H9 (cell line): Measurements from ENCODE around the gene R3HCC1L. TPM values are rescaled to one million over a fixed set of nuclear protein-coding genes. Genes with fewer than 3 reads are reported as not detected.

Source experiments
- DNase-seq: peaks from one replicate; pipeline ENCODE4 v3.0.0-alpha.2; 2017
- H2AFZ ChIP-seq: one replicate; pipeline ENCODE4 v1.6.1; 2013; ENCODE audit warnings: mild to moderate bottlenecking, low read length, control low read depth, moderate library complexity
- H2AK5ac ChIP-seq: 2 replicates; pipeline ENCODE4 v1.6.1; 2013; ENCODE audit warnings: low read length, control low read depth, mixed read lengths; ENCODE audit not compliant: insufficient read length
- H2BK120ac ChIP-seq: one replicate; pipeline ENCODE4 v1.6.1; 2013; ENCODE audit warnings: low read depth, mild to moderate bottlenecking, low read length, control low read depth, inconsistent platforms; ENCODE audit not compliant: poor library complexity, severe bottlenecking
- H2BK12ac ChIP-seq: 2 replicates; pipeline ENCODE4 v1.6.1; 2013; ENCODE audit warnings: low read length, control low read depth, mixed read lengths, low read depth; ENCODE audit not compliant: insufficient read length
- H2BK15ac ChIP-seq: 2 replicates; pipeline ENCODE4 v1.6.1; 2013; ENCODE audit warnings: low read depth, low read length, control low read depth
- H2BK20ac ChIP-seq: one replicate; pipeline ENCODE4 v1.6.1; 2013; ENCODE audit warnings: low read depth, mild to moderate bottlenecking, low read length, control low read depth, inconsistent platforms; ENCODE audit not compliant: poor library complexity, severe bottlenecking
- H2BK5ac ChIP-seq: 2 replicates; pipeline ENCODE4 v1.6.1; 2013; ENCODE audit warnings: low read length, control low read depth, mixed read lengths; ENCODE audit not compliant: insufficient read length
- H3K14ac ChIP-seq: 2 replicates; pipeline ENCODE4 v1.6.1; 2013; ENCODE audit warnings: low read length, control low read depth; ENCODE audit not compliant: insufficient read depth
- H3K18ac ChIP-seq: 2 replicates; pipeline ENCODE4 v1.6.1; 2013; ENCODE audit warnings: low read depth, mild to moderate bottlenecking, mixed read lengths, low read length, control low read depth; ENCODE audit not compliant: insufficient read length
- H3K23ac ChIP-seq: 2 replicates; pipeline ENCODE4 v1.6.1; 2013; ENCODE audit warnings: low read length, control low read depth, mixed read lengths, low read depth; ENCODE audit not compliant: insufficient read length
- H3K23me2 ChIP-seq: 2 replicates; pipeline ENCODE4 v1.6.1; 2013; ENCODE audit warnings: low read depth, mild to moderate bottlenecking, mixed read lengths, low read length, control low read depth; ENCODE audit not compliant: insufficient read length, poor library complexity, severe bottlenecking
- H3K27ac ChIP-seq: 2 replicates; pipeline ENCODE4 v1.5.1; 2013; ENCODE audit warnings: low read length, control low read depth, mixed read lengths, low read depth; ENCODE audit not compliant: insufficient read length
- H3K27me3 ChIP-seq: 2 replicates; pipeline ENCODE4 v1.6.1; 2013; ENCODE audit warnings: low read length, control low read depth, inconsistent platforms; ENCODE audit not compliant: insufficient read depth
- H3K4ac ChIP-seq: 2 replicates; pipeline ENCODE4 v1.6.1; 2013; ENCODE audit warnings: low read depth, mild to moderate bottlenecking, control low read depth, inconsistent platforms, low read length, moderate library complexity
- H3K4me1 ChIP-seq: 2 replicates; pipeline ENCODE4 v1.6.1; 2013; ENCODE audit warnings: low read length, control low read depth, inconsistent platforms; ENCODE audit not compliant: insufficient read depth
- H3K4me2 ChIP-seq: 2 replicates; pipeline ENCODE4 v1.6.1; 2013; ENCODE audit warnings: low read length, control low read depth, mixed read lengths; ENCODE audit not compliant: insufficient read length, insufficient read depth
- H3K56ac ChIP-seq: 2 replicates; pipeline ENCODE4 v1.6.1; 2013; ENCODE audit warnings: low read depth, mild to moderate bottlenecking, mixed read lengths, low read length, control low read depth; ENCODE audit not compliant: insufficient read length
- H3K79me1 ChIP-seq: 2 replicates; pipeline ENCODE4 v1.6.1; 2013; ENCODE audit warnings: low read depth, mild to moderate bottlenecking, moderate library complexity, low read length, control low read depth, inconsistent platforms; ENCODE audit not compliant: insufficient read depth, poor library complexity, severe bottlenecking
- H3K79me2 ChIP-seq: 2 replicates; pipeline ENCODE4 v1.6.1; 2013; ENCODE audit warnings: low read length, control low read depth, inconsistent platforms; ENCODE audit not compliant: insufficient read depth
- H3K9ac ChIP-seq: 2 replicates; pipeline ENCODE4 v1.6.1; 2013; ENCODE audit warnings: low read length, control low read depth, mixed read lengths; ENCODE audit not compliant: insufficient read length; ENCODE audit errors: extremely low read depth
- H3K9me3 ChIP-seq: one replicate; pipeline ENCODE4 v1.6.1; 2013; ENCODE audit warnings: low read depth, low read length, inconsistent platforms; ENCODE audit not compliant: control insufficient read depth
- H3T11ph ChIP-seq: one replicate; pipeline ENCODE4 v1.6.1; 2013; ENCODE audit warnings: mild to moderate bottlenecking, low read length, control low read depth, inconsistent platforms
- H4K20me1 ChIP-seq: one replicate; pipeline ENCODE4 v1.6.1; 2013; ENCODE audit not compliant: control insufficient read depth, insufficient read length, insufficient read depth
- H4K5ac ChIP-seq: 2 replicates; pipeline ENCODE4 v1.6.1; 2013; ENCODE audit warnings: low read depth, mild to moderate bottlenecking, mixed read lengths, low read length, control low read depth; ENCODE audit not compliant: insufficient read length
- H4K8ac ChIP-seq: replicated peaks from 2 replicates; pipeline ENCODE4 v1.6.1; 2013; ENCODE audit warnings: low read length, control low read depth, mixed read lengths, low read depth; ENCODE audit not compliant: insufficient read length
- H4K91ac ChIP-seq: 2 replicates; pipeline ENCODE4 v1.6.1; 2013; ENCODE audit warnings: low read depth, mild to moderate bottlenecking, moderate library complexity, mixed read lengths, low read length, control low read depth; ENCODE audit not compliant: insufficient read length
- H3K27ac Mint-ChIP-seq, 3 experiments: 2 replicates in 2 of 3; 3 replicates in 1 of 3; pipeline ENCODE4 v1.8.0; 2020 to 2021; ENCODE audit warnings: mixed read lengths in 3 of 3, mild to moderate bottlenecking in 1 of 3, moderate library complexity in 1 of 3
- H3K27me3 Mint-ChIP-seq: 2 replicates; pipeline ENCODE4 v1.8.0; 2021; ENCODE audit warnings: low read depth, mild to moderate bottlenecking, moderate library complexity, mixed read lengths
- H3K36me3 Mint-ChIP-seq, 3 experiments: 2 replicates in 2 of 3; 3 replicates in 1 of 3; pipeline ENCODE4 v1.8.0; 2020 to 2021; ENCODE audit warnings: low read depth in 3 of 3, mixed read lengths in 3 of 3; ENCODE audit not compliant: insufficient read depth in 1 of 3
- H3K4me1 Mint-ChIP-seq, 2 experiments: 2 replicates each; pipeline ENCODE4 v1.8.0; 2020; ENCODE audit warnings: mixed read lengths in 2 of 2
- H3K4me3 Mint-ChIP-seq, 2 experiments: 2 replicates in 1 of 2; 3 replicates in 1 of 2; pipeline ENCODE4 v1.8.0; 2020 to 2021; ENCODE audit warnings: mild to moderate bottlenecking in 2 of 2, mixed read lengths in 2 of 2, moderate library complexity in 1 of 2
- H3K9me3 Mint-ChIP-seq, 2 experiments: 2 replicates in 1 of 2; 3 replicates in 1 of 2; pipeline ENCODE4 v1.8.0; 2020; ENCODE audit warnings: mild to moderate bottlenecking in 2 of 2, mixed read lengths in 2 of 2, moderate library complexity in 1 of 2
- WGBS: extraction: QIAGEN DNeasy Blood & Tissue Kit; methylation state at CpG from one replicate; pipeline ENCODE4 v1.1.7; 2013; ENCODE audit warnings: missing lambda C conversion rate, low lambda C conversion rate, mixed read lengths; ENCODE audit not compliant: insufficient read length; ENCODE audit errors: extremely low coverage; 5-methylcytosine and 5-hydroxymethylcytosine counted together
- total RNA-seq: library from RNA; stranded (reverse); gene quantifications from 2 replicates; pipeline ENCODE4 v1.2.1, GENCODE V29; 2021
- TF ChIP-seq, protein P1 (sequence below): fragments of 200-600 bp; sonication (generic); conservative IDR thresholded peaks from 3 replicates; pipeline ENCODE4 v1.8.0; 2021; ENCODE audit warnings: antibody characterized with exemption, mild to moderate bottlenecking

R3HCC1L gene
- total RNA-seq, 1 experiment from 2014 or later = 18.5 TPM

DNA sequence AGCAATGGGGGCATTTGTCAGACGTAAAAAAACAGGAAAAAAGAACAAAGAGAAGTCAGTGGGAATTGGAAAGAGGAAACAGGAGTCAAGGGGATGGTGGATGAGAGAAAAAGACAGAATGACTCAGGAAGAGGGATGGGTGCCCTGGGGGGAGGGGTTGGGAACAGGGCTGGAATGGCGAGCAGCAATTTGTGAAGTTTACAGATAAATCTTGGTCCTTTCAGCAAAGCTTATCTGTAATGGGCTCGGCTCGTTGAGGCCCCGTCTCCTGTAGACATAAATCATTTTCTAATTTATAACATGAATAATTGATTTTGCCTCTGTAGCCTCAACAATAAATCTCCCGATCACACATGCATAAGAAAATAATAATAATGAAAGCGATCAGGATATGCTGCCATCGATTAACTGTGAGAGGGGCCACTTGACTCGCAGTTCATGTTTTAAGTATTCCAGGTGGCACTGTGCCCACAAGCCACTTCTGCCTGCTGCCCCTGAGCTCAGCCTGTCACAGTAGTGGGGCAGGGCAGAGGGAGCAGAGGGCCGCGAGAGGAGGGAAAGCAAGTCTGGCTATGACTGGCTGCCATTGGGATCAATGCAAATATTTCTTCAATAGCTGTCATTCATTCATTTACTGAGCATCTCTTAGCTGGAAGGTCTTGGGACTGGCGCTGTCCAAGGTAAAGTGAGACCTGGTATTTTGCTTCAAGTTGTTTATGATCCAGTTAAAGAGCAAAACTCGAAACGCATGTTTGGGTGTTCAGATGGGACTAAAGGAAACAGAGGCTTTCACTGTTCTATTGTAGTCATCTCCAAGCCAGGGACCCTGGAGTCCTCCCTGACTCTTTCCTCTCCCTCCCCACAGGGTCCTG lies 47.4 kb upstream of the R3HCC1L start:
- Histone ChIP-seq H3K79me1 (no peaks in the 10 kb centered on the region), H3K4me2 (no peak overlapping the region), H2BK20ac (no peak overlapping the region), H3K27ac (no peak overlapping the region), H3K14ac (no peak overlapping the region), H2AFZ (no peak overlapping the region), H3K79me2 (no peaks in the 10 kb centered on the region), H3K18ac (no peak overlapping the region), H2BK15ac (no peak overlapping the region), H3K4me1 (no peaks in the 10 kb centered on the region), H2BK120ac (no peak overlapping the region), H2AK5ac (no peak overlapping the region), H4K8ac (no peak overlapping the region), H2BK5ac (no peak overlapping the region), H4K91ac (no peak overlapping the region), H3T11ph (no peak overlapping the region), H3K4ac (no peak overlapping the region), H3K56ac (no peak overlapping the region), H3K9me3 (no peaks in the 10 kb centered on the region), H3K23me2 (peaks cover 3% of the 10 kb centered on the region), H3K23ac (no peak overlapping the region), H4K5ac (no peak overlapping the region), H4K20me1 (no peaks in the 10 kb centered on the region), H3K9ac (no peak overlapping the region), H2BK12ac (no peak overlapping the region), H3K27me3 (no peaks in the 10 kb centered on the region)
- Mint-ChIP-seq H3K27me3 (peaks cover 13% of the 10 kb centered on the region), H3K36me3 (no peaks in the 10 kb centered on the region), H3K4me1 (no peaks in the 10 kb centered on the region; a peak in 1 of 4 replicates), H3K4me3 (no peak overlapping the region), H3K27ac (no peak overlapping the region), H3K9me3 (no peaks in the 10 kb centered on the region)
- DNase-seq = no peak
- TF ChIP-seq, protein P1, sequence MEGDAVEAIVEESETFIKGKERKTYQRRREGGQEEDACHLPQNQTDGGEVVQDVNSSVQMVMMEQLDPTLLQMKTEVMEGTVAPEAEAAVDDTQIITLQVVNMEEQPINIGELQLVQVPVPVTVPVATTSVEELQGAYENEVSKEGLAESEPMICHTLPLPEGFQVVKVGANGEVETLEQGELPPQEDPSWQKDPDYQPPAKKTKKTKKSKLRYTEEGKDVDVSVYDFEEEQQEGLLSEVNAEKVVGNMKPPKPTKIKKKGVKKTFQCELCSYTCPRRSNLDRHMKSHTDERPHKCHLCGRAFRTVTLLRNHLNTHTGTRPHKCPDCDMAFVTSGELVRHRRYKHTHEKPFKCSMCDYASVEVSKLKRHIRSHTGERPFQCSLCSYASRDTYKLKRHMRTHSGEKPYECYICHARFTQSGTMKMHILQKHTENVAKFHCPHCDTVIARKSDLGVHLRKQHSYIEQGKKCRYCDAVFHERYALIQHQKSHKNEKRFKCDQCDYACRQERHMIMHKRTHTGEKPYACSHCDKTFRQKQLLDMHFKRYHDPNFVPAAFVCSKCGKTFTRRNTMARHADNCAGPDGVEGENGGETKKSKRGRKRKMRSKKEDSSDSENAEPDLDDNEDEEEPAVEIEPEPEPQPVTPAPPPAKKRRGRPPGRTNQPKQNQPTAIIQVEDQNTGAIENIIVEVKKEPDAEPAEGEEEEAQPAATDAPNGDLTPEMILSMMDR = no peak
- no CpG with 5 or more reads among the region's 14 CpGs for WGBS
